ENCODE measurements around the gene PKD2. TPM values are rescaled to one million over a fixed set of nuclear protein-coding genes. Genes with fewer than 3 reads are reported as not detected.

Gene PKD2
- total RNA-seq, 1 experiment from 2014 or later: 30.4 TPM

- DNase-seq: no peak
- H3K4me3 Mint-ChIP-seq (ENCODE audit: low read depth, unreplicated experiment): no peak overlapping the region
- H3K27me3 Mint-ChIP-seq (ENCODE audit: unreplicated experiment): no peaks in the 10 kb centered on the region
- intact Hi-C loops (cut with micrococcal nuclease; ENCODE audit: unreplicated experiment): no loop called here
- no peak for TF ChIP-seq CTCF (IDR thresholded peaks at IDR 0.05; ENCODE audit: unreplicated experiment)
- CTCF ChIA-PET: no interaction called here
- no peaks in the 10 kb centered on the region for H3K9me3 Mint-ChIP-seq (ENCODE audit: low read depth, unreplicated experiment)
- BruUV-seq (replicated peaks): no TSS peak
- H3K27ac Mint-ChIP-seq (ENCODE audit: unreplicated experiment): peak overlapping the region; percentile 52
- peaks cover 24% of the 10 kb centered on the region for H3K4me1 Mint-ChIP-seq (ENCODE audit: low read depth, unreplicated experiment)
- H3K36me3 Mint-ChIP-seq (ENCODE audit: insufficient read depth, unreplicated experiment): peaks cover 9% of the 10 kb centered on the region
Measured at GRCh38 chr4:88002786-88003185, 4.6 kb upstream of the PKD2 start.

- Mint-ChIP-seq H3K27me3 (ENCODE audit: unreplicated experiment) (no peaks in the 10 kb centered on the region), H3K9me3 (ENCODE audit: low read depth, unreplicated experiment) (no peaks in the 10 kb centered on the region), H3K4me3 (ENCODE audit: low read depth, unreplicated experiment) (no peak overlapping the region), H3K27ac (ENCODE audit: unreplicated experiment) (peak overlapping the region; percentile 52), H3K36me3 (ENCODE audit: insufficient read depth, unreplicated experiment) (peaks cover 10% of the 10 kb centered on the region), H3K4me1 (ENCODE audit: low read depth, unreplicated experiment) (peaks cover 24% of the 10 kb centered on the region)
- CTCF ChIA-PET: no interaction called here
- no TSS peak for BruUV-seq (replicated peaks)
- no peak for DNase-seq
- intact Hi-C loops (cut with micrococcal nuclease; ENCODE audit: unreplicated experiment): no loop called here
- no peak for TF ChIP-seq CTCF (IDR thresholded peaks at IDR 0.05; ENCODE audit: unreplicated experiment)
Measured at GRCh38 chr4:88003261-88003660, 4.2 kb upstream of the PKD2 start.

- intact Hi-C loops (cut with micrococcal nuclease; ENCODE audit: unreplicated experiment): no loop called here
- DNase-seq: no peak
- BruUV-seq (replicated peaks): no TSS peak
- CTCF ChIA-PET: no interaction called here
- no peak for TF ChIP-seq CTCF (IDR thresholded peaks at IDR 0.05; ENCODE audit: unreplicated experiment)
- Mint-ChIP-seq H3K4me1 (ENCODE audit: low read depth, unreplicated experiment) (peaks cover 24% of the 10 kb centered on the region), H3K36me3 (ENCODE audit: insufficient read depth, unreplicated experiment) (peaks cover 14% of the 10 kb centered on the region), H3K9me3 (ENCODE audit: low read depth, unreplicated experiment) (no peaks in the 10 kb centered on the region), H3K27me3 (ENCODE audit: unreplicated experiment) (no peaks in the 10 kb centered on the region), H3K4me3 (ENCODE audit: low read depth, unreplicated experiment) (no peak overlapping the region), H3K27ac (ENCODE audit: unreplicated experiment) (no peak overlapping the region)
Measured at GRCh38 chr4:88005076-88005475, 2.4 kb upstream of the PKD2 start.

GRCh38 chr4:88005946-88006345 lies 1.5 kb upstream of the PKD2 start:
- BruUV-seq (replicated peaks): no TSS peak
- CTCF ChIA-PET: no interaction called here
- no peak for DNase-seq
- no peaks in the 10 kb centered on the region for H3K27me3 Mint-ChIP-seq (ENCODE audit: unreplicated experiment)
- H3K4me3 Mint-ChIP-seq (ENCODE audit: low read depth, unreplicated experiment): no peak overlapping the region
- no peak overlapping the region for H3K27ac Mint-ChIP-seq (ENCODE audit: unreplicated experiment)
- peaks cover 14% of the 10 kb centered on the region for H3K36me3 Mint-ChIP-seq (ENCODE audit: insufficient read depth, unreplicated experiment)
- H3K9me3 Mint-ChIP-seq (ENCODE audit: low read depth, unreplicated experiment): no peaks in the 10 kb centered on the region
- peaks cover 30% of the 10 kb centered on the region for H3K4me1 Mint-ChIP-seq (ENCODE audit: low read depth, unreplicated experiment)
- intact Hi-C loops (cut with micrococcal nuclease; ENCODE audit: unreplicated experiment): no loop called here
- TF ChIP-seq CTCF (IDR thresholded peaks at IDR 0.05; ENCODE audit: unreplicated experiment): no peak

GRCh38 chr4:88006956-88007303 lies 505 bp upstream of the PKD2 start:
- CTCF ChIA-PET: no interaction called here
- no TSS peak for BruUV-seq (replicated peaks)
- Mint-ChIP-seq H3K9me3 (ENCODE audit: low read depth, unreplicated experiment) (no peaks in the 10 kb centered on the region), H3K4me3 (ENCODE audit: low read depth, unreplicated experiment) (peak overlapping the region; percentile 74), H3K27me3 (ENCODE audit: unreplicated experiment) (no peaks in the 10 kb centered on the region), H3K36me3 (ENCODE audit: insufficient read depth, unreplicated experiment) (peaks cover 14% of the 10 kb centered on the region), H3K4me1 (ENCODE audit: low read depth, unreplicated experiment) (peaks cover 33% of the 10 kb centered on the region), H3K27ac (ENCODE audit: unreplicated experiment) (no peak overlapping the region)
- TF ChIP-seq CTCF (IDR thresholded peaks at IDR 0.05; ENCODE audit: unreplicated experiment): no peak
- intact Hi-C loops (cut with micrococcal nuclease; ENCODE audit: unreplicated experiment): no loop called here
- no peak for DNase-seq
